ENCODE data around the gene LDHD. TPM values are rescaled to one million over a fixed set of nuclear protein-coding genes. Genes with fewer than 3 reads are reported as not detected.

LDHD gene
- total and polyA plus RNA-seq, 2 of the 13 experiments (the other 11 are each of a cell fraction or from before 2014, with no cell fraction given): 9.1 to 9.8 TPM

GRCh38 chr16:75064403-75065148 is 52.0 kb downstream of the LDHD start (continued):
- TF ChIP-seq ZNF800 (CRISPR knock-in tag; IDR thresholded peaks at IDR 0.05): 0 out of 2 replicates have a peak, but pooled peaks have one; percentile 58
- TF ChIP-seq ZBTB3 (CRISPR knock-in tag; IDR thresholded peaks at IDR 0.05; ENCODE audit: borderline replicate concordance, low read depth): no peak
- peak; percentile 53; the same call in 1 of the 2 replicates for TF ChIP-seq SP4 (CRISPR knock-in tag; IDR thresholded peaks at IDR 0.05)
- TF ChIP-seq NAIF1 (CRISPR knock-in tag; IDR thresholded peaks at IDR 0.05; ENCODE audit: borderline replicate concordance): peak; percentile 19; the same call in 1 of the 2 replicates
- peak; percentile 23; the same call in 1 of the 2 replicates for TF ChIP-seq HOXD1 (CRISPR knock-in tag; IDR thresholded peaks at IDR 0.05)
- TF ChIP-seq HIC2 (CRISPR knock-in tag; IDR thresholded peaks at IDR 0.05; ENCODE audit: low read depth): peak; percentile 25; the same call in 1 of the 2 replicates
- TF ChIP-seq FOXA1 (IDR thresholded peaks at IDR 0.05): no peak
- TF ChIP-seq FOXA1 (CRISPR knock-in tag; IDR thresholded peaks at IDR 0.05): 0 out of 2 replicates have a peak, but pooled peaks have one; percentile 1
- TF ChIP-seq ADNP (CRISPR knock-in tag; IDR thresholded peaks at IDR 0.05): peak; percentile 35; the same call in 1 of the 2 replicates
- 0 out of 2 replicates have a peak, but pooled peaks have one; percentile 39 for TF ChIP-seq ZKSCAN8 (CRISPR knock-in tag; IDR thresholded peaks at IDR 0.05; ENCODE audit: borderline replicate concordance)
- 0 out of 2 replicates have a peak, but pooled peaks have one; percentile 27 for TF ChIP-seq IRF2 (CRISPR knock-in tag; IDR thresholded peaks at IDR 0.05)
- TF ChIP-seq, protein P1, sequence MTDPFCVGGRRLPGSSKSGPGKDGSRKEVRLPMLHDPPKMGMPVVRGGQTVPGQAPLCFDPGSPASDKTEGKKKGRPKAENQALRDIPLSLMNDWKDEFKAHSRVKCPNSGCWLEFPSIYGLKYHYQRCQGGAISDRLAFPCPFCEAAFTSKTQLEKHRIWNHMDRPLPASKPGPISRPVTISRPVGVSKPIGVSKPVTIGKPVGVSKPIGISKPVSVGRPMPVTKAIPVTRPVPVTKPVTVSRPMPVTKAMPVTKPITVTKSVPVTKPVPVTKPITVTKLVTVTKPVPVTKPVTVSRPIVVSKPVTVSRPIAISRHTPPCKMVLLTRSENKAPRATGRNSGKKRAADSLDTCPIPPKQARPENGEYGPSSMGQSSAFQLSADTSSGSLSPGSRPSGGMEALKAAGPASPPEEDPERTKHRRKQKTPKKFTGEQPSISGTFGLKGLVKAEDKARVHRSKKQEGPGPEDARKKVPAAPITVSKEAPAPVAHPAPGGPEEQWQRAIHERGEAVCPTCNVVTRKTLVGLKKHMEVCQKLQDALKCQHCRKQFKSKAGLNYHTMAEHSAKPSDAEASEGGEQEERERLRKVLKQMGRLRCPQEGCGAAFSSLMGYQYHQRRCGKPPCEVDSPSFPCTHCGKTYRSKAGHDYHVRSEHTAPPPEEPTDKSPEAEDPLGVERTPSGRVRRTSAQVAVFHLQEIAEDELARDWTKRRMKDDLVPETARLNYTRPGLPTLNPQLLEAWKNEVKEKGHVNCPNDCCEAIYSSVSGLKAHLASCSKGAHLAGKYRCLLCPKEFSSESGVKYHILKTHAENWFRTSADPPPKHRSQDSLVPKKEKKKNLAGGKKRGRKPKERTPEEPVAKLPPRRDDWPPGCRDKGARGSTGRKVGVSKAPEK (CRISPR knock-in tag; IDR thresholded peaks at IDR 0.05; ENCODE audit: borderline replicate concordance): no peak
- no peak for TF ChIP-seq MBD4 (IDR thresholded peaks at IDR 0.05; ENCODE audit: borderline replicate concordance, low read length)
- TF ChIP-seq ZNF121 (CRISPR knock-in tag; IDR thresholded peaks at IDR 0.05): 0 out of 2 replicates have a peak, but pooled peaks have one; percentile 37
- TF ChIP-seq, protein P2, sequence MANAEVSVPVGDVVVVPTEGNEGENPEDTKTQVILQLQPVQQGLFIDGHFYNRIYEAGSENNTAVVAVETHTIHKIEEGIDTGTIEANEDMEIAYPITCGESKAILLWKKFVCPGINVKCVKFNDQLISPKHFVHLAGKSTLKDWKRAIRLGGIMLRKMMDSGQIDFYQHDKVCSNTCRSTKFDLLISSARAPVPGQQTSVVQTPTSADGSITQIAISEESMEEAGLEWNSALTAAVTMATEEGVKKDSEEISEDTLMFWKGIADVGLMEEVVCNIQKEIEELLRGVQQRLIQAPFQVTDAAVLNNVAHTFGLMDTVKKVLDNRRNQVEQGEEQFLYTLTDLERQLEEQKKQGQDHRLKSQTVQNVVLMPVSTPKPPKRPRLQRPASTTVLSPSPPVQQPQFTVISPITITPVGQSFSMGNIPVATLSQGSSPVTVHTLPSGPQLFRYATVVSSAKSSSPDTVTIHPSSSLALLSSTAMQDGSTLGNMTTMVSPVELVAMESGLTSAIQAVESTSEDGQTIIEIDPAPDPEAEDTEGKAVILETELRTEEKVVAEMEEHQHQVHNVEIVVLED (CRISPR knock-in tag; IDR thresholded peaks at IDR 0.05; ENCODE audit: borderline replicate concordance): peak; percentile 30; the same call in 1 of the 2 replicates
- TF ChIP-seq, protein P3, sequence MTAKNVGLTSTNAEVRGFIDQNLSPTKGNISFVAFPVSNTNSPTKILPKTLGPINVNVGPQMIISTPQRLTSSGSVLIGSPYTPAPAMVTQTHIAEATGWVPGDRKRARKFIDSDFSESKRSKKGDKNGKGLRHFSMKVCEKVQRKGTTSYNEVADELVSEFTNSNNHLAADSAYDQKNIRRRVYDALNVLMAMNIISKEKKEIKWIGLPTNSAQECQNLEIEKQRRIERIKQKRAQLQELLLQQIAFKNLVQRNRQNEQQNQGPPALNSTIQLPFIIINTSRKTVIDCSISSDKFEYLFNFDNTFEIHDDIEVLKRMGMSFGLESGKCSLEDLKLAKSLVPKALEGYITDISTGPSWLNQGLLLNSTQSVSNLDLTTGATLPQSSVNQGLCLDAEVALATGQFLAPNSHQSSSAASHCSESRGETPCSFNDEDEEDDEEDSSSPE (CRISPR knock-in tag; IDR thresholded peaks at IDR 0.05): 0 out of 2 replicates have a peak, but pooled peaks have one; percentile 18
- peak; percentile 52; the same call in 1 of the 2 replicates for TF ChIP-seq POLR2G (IDR thresholded peaks at IDR 0.05; ENCODE audit: low read depth, low read length)
- TF ChIP-seq TBX2 (CRISPR knock-in tag; IDR thresholded peaks at IDR 0.05; ENCODE audit: borderline replicate concordance): peak; percentile 24; the same call in 1 of the 2 replicates
- no peak for TF ChIP-seq ZNF790 (CRISPR knock-in tag; IDR thresholded peaks at IDR 0.05; ENCODE audit: borderline replicate concordance)
